B cell (primary cell): ENCODE measurements around the gene ADAMTSL1. TPM values are rescaled to one million over a fixed set of nuclear protein-coding genes. Genes with fewer than 3 reads are reported as not detected.

Experiments used
- ATAC-seq: fragments of 200-7000 bp; cut with Tn5 transposase; one replicate; pipeline ENCODE4 v1.10.0; 2021; ENCODE audit warnings: low read depth, mild to moderate bottlenecking, moderate number of reproducible peaks, moderate library complexity
- CTCF ChIA-PET: fragments of 350-600 bp; sonication (Branson Sonifier 250); formaldehyde crosslinking; loops from one replicate; lab custom pipeline; 2021; ENCODE audit warnings: antibody characterized with exemption, inconsistent platforms; lab: Charles Lee
- POLR2A ChIA-PET: fragments of 350-600 bp; sonication (Branson Sonifier 250); formaldehyde crosslinking; loops from one replicate; lab custom pipeline; 2021; ENCODE audit warnings: antibody characterized with exemption; lab: Charles Lee
- DNase-seq: peaks from one replicate; pipeline ENCODE4 v3.0.0; 2013
- H2AFZ ChIP-seq: 2 replicates; pipeline ENCODE4 v1.6.1; 2012; ENCODE audit warnings: mild to moderate bottlenecking, low read depth, low read length; ENCODE audit not compliant: insufficient read depth, poor library complexity, severe bottlenecking
- H3K27ac ChIP-seq, 2 donors: 1 replicate in 1 of 2; 2 replicates in 1 of 2; pipeline ENCODE4 v1.5.1; 2012 to 2013; ENCODE audit warnings: low read length in 2 of 2, mild to moderate bottlenecking in 2 of 2, moderate library complexity in 1 of 2
- H3K27me3 ChIP-seq, 4 experiments: fragments of 200-600 bp in 1 of 4; sonication (generic) in 1 of 4; replicated peaks in 1 of 4; 1 replicate in 2 of 4; 2 replicates in 2 of 4; pipeline versions ENCODE4 v1.6.1 to v1.7.0; 2013 to 2016; ENCODE audit warnings: low read length in 3 of 4, mild to moderate bottlenecking in 2 of 4, mixed read lengths in 1 of 4, moderate library complexity in 1 of 4; ENCODE audit not compliant: insufficient read depth in 4 of 4, control insufficient read depth in 3 of 4; ENCODE audit errors: control extremely low read depth in 1 of 4
- H3K36me3 ChIP-seq, 2 experiments: replicated peaks in 1 of 2; 1 replicate in 1 of 2; 2 replicates in 1 of 2; pipeline versions ENCODE4 v1.6.1 to v1.7.1; 2013; ENCODE audit warnings: low read length in 1 of 2; ENCODE audit not compliant: insufficient read depth in 2 of 2, control insufficient read depth in 1 of 2; ENCODE audit errors: control extremely low read depth in 1 of 2, extremely low read depth in 1 of 2
- H3K4me1 ChIP-seq, 2 donors: fragments of 200-600 bp in 1 of 2; sonication (generic) in 1 of 2; 1 replicate in 1 of 2; 2 replicates in 1 of 2; pipeline versions ENCODE4 v1.5.1 to v1.6.1; 2013 to 2017; ENCODE audit warnings: low read length in 2 of 2; ENCODE audit not compliant: control insufficient read depth in 2 of 2, insufficient read depth in 2 of 2
- H3K4me2 ChIP-seq: replicated peaks from 2 replicates; pipeline ENCODE3; 2012; ENCODE audit warnings: mild to moderate bottlenecking, low read depth, low read length; ENCODE audit not compliant: poor library complexity, severe bottlenecking
- H3K4me3 ChIP-seq, 5 experiments: fragments of 200-600 bp in 1 of 5; sonication (generic) in 1 of 5; 1 replicate in 3 of 5; 2 replicates in 2 of 5; pipeline versions ENCODE4 v1.5.1 to v1.7.0; 2011 to 2016; ENCODE audit warnings: low read length in 4 of 5, mild to moderate bottlenecking in 4 of 5, low read depth in 2 of 5, control low read depth in 1 of 5, moderate library complexity in 1 of 5; ENCODE audit not compliant: insufficient read depth in 1 of 5; ENCODE audit errors: control extremely low read depth in 1 of 5, extremely low read depth in 1 of 5
- H3K79me2 ChIP-seq: fragments of 200-600 bp; sonication (generic); one replicate; pipeline ENCODE4 v1.6.0; 2016; ENCODE audit warnings: low read length; ENCODE audit not compliant: control insufficient read depth, insufficient read depth
- H3K9ac ChIP-seq: fragments of 200-600 bp; sonication (generic); 2 replicates; pipeline ENCODE4 v1.6.1; 2017; ENCODE audit warnings: mild to moderate bottlenecking, low read length, moderate library complexity
- H3K9me3 ChIP-seq, 3 donors: one replicate each; pipeline versions ENCODE4 v1.6.1 to v1.7.1; 2013; ENCODE audit warnings: low read length in 2 of 3; ENCODE audit not compliant: control insufficient read depth in 2 of 3, insufficient read depth in 1 of 3; ENCODE audit errors: control extremely low read depth in 1 of 3
- H4K20me1 ChIP-seq: 2 replicates; pipeline ENCODE4 v1.6.0; 2012; ENCODE audit warnings: mild to moderate bottlenecking, low read length; ENCODE audit not compliant: insufficient read depth, control insufficient read depth, poor library complexity, severe bottlenecking
- H3K27ac Mint-ChIP-seq: one replicate; pipeline ENCODE4 v1.8.0; 2021; ENCODE audit warnings: mixed read lengths
- H3K27me3 Mint-ChIP-seq: one replicate; pipeline ENCODE4 v1.8.0; 2021; ENCODE audit warnings: mixed read lengths
- H3K4me1 Mint-ChIP-seq: one replicate; pipeline ENCODE4 v1.8.0; 2021; ENCODE audit warnings: mixed read lengths
- H3K4me3 Mint-ChIP-seq: one replicate; pipeline ENCODE4 v1.8.0; 2021; ENCODE audit warnings: mixed read lengths
- H3K9me3 Mint-ChIP-seq: one replicate; pipeline ENCODE4 v1.8.0; 2022; ENCODE audit warnings: mixed read lengths; ENCODE audit not compliant: insufficient read depth
- EZH2 ChIP-seq: IDR thresholded peaks from 2 replicates; pipeline ENCODE4 v1.6.1; 2012; ENCODE audit warnings: borderline replicate concordance, low read depth, mild to moderate bottlenecking, moderate library complexity, low read length; ENCODE audit not compliant: insufficient read depth, poor library complexity, severe bottlenecking
- WGBS: methylation state at CpG from one replicate; pipeline ENCODE4 v1.1.5; 2013; ENCODE audit warnings: missing lambda C conversion rate; ENCODE audit not compliant: insufficient coverage; 5-methylcytosine and 5-hydroxymethylcytosine counted together
- intact Hi-C: fragments of 100-400 bp; cut with micrococcal nuclease; formaldehyde crosslinking; loops from one replicate; pipeline ENCODE4 v1.10.0; 2022
- polyA plus RNA-seq: library from polyadenylated mRNA; depleted of rRNA; stranded (reverse); fragments of >200 nt; gene quantifications from 2 replicates; pipeline ENCODE4 v1.2.3, GENCODE V29; 2012
- total RNA-seq, 2 donors: library from RNA; stranded (reverse); fragments of 120-200 nt in 1 of 2; gene quantifications; 1 replicate in 1 of 2; 2 replicates in 1 of 2; pipeline versions ENCODE4 v1.2.3 to v1.2.4, GENCODE V29; 2013 to 2022
- TF ChIP-seq, protein P1 (sequence below): fragments of 200-600 bp; IDR thresholded peaks from one replicate; pipeline ENCODE4 v1.8.0; 2022; ENCODE audit warnings: antibody characterized with exemption, mild to moderate bottlenecking

The ADAMTSL1 gene
- total and polyA plus RNA-seq, 2 donors (not counting 1 experiment from before 2014, with no cell fraction given), result not detected

DNA sequence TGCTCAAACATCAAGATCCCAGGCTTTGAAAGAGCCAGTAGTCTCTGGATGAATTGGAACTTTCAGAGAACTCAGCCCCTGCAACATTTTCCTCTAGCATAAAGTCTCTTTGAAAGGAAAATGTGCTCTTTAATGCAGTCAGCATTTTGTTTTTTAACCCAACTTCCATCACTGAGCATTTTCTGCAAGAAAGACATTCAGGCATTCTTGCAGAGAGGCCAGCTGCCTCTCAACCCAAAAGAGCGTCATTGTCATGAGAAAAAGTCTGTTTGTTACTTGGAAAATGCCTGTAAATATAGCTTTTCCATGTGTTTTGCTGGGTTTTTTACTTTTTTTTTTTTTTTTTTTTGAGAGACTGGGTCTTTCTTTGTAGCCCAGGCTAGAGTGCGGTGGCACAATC, 225.0 kb downstream of the ADAMTSL1 start:
- Histone ChIP-seq H4K20me1 (no peaks in the 10 kb centered on the region), H3K27ac (no peak overlapping the region), H3K79me2 (no peaks in the 10 kb centered on the region), H3K4me1 (no peaks in the 10 kb centered on the region), H3K4me2 (no peak overlapping the region), H3K36me3 (no peaks in the 10 kb centered on the region), H3K9me3 (peaks cover 0 to 8% (median 1%) of the 10 kb centered on the region in 3 donors), H2AFZ (no peak overlapping the region), H3K27me3 (no peaks in the 10 kb centered on the region), H3K9ac (no peak overlapping the region), H3K4me3 (no peak overlapping the region)
- Mint-ChIP-seq H3K27me3 (no peaks in the 10 kb centered on the region), H3K4me1 (no peaks in the 10 kb centered on the region), H3K27ac (no peak overlapping the region), H3K4me3 (no peak overlapping the region), H3K9me3 (peaks cover 5% of the 10 kb centered on the region)
- no peak for TF ChIP-seq EZH2
- TF ChIP-seq, protein P1, sequence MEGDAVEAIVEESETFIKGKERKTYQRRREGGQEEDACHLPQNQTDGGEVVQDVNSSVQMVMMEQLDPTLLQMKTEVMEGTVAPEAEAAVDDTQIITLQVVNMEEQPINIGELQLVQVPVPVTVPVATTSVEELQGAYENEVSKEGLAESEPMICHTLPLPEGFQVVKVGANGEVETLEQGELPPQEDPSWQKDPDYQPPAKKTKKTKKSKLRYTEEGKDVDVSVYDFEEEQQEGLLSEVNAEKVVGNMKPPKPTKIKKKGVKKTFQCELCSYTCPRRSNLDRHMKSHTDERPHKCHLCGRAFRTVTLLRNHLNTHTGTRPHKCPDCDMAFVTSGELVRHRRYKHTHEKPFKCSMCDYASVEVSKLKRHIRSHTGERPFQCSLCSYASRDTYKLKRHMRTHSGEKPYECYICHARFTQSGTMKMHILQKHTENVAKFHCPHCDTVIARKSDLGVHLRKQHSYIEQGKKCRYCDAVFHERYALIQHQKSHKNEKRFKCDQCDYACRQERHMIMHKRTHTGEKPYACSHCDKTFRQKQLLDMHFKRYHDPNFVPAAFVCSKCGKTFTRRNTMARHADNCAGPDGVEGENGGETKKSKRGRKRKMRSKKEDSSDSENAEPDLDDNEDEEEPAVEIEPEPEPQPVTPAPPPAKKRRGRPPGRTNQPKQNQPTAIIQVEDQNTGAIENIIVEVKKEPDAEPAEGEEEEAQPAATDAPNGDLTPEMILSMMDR, result no peak
- ATAC-seq, result no peak
- POLR2A ChIA-PET, result no interaction called here
- intact Hi-C loops, result no loop called here
- DNase-seq, result no peak
- CTCF ChIA-PET, result no interaction called here
- WGBS, result no CpG with 5 or more reads among the region's 2 CpGs

DNA sequence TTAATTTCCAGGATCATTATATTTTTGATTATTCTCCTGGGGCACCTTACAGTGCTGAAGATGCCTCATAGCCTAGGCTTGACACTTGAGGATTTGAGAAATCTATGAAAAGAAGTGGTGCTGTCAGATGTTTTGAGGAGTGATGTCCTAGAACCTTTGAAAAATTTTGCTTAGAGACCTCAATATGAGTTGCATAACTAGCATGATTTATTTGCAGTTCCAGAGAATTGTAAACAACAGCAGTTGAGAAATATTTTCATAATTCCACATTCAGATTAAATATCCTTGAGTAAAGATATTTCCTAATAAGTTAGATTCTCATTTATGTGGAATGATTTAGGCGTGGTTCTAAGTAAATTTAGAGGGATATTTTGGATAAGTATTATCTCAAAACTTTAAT, 225.8 kb downstream of the ADAMTSL1 start:
- TF ChIP-seq, protein P1, result no peak
- no peak for TF ChIP-seq EZH2
- no peak overlapping the region for H3K4me3 ChIP-seq
- Mint-ChIP-seq H3K27ac (no peak overlapping the region), H3K9me3 (peaks cover 5% of the 10 kb centered on the region), H3K27me3 (no peaks in the 10 kb centered on the region), H3K4me1 (no peaks in the 10 kb centered on the region), H3K4me3 (no peak overlapping the region)
- H3K36me3 ChIP-seq, result no peaks in the 10 kb centered on the region
- ChIA-PET CTCF (no interaction called here), POLR2A (no interaction called here)
- no peak for DNase-seq
- H2AFZ ChIP-seq, result no peak overlapping the region
- H3K79me2 ChIP-seq, result no peaks in the 10 kb centered on the region
- no peak overlapping the region for H3K27ac ChIP-seq
- no peak for ATAC-seq
- WGBS, result no CpG with 5 or more reads among the region's 1 CpG
- peaks cover 0 to 3% (median 0%) of the 10 kb centered on the region in 3 donors for H3K9me3 ChIP-seq
- intact Hi-C loops, result no loop called here
- no peak overlapping the region for H3K9ac ChIP-seq
- no peaks in the 10 kb centered on the region for H4K20me1 ChIP-seq
- H3K4me2 ChIP-seq, result no peak overlapping the region
- no peaks in the 10 kb centered on the region for H3K4me1 ChIP-seq
- no peaks in the 10 kb centered on the region for H3K27me3 ChIP-seq
